HG03460 (cell line): ENCODE measurements around the gene SLC2A9.

Experiments
- ATAC-seq: cut with Tn5 transposase; IDR thresholded peaks from one replicate; pipeline ENCODE4 v1.9.1; 2021; ENCODE audit not compliant: unreplicated experiment

Gene SLC2A9

DNA sequence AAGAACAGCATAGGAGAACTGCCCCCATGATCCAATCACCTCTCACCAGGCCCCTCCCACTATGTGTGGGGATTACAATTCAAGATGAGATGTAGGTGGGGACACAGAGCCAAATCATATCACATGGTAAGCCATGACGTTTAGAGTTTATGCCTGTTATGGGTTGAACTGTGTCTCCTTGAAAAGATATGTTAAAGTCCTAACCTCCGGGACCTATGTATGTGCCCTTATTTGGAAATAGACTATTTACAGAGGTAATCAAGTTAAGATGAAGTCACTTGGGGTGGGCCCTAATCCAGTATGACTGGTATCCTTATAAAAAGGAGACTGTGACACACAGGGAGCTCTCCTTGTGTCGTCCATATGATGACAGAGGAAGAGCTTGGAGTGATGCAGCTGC lies 25.2 kb upstream of the SLC2A9 start:
- no peak for ATAC-seq

DNA sequence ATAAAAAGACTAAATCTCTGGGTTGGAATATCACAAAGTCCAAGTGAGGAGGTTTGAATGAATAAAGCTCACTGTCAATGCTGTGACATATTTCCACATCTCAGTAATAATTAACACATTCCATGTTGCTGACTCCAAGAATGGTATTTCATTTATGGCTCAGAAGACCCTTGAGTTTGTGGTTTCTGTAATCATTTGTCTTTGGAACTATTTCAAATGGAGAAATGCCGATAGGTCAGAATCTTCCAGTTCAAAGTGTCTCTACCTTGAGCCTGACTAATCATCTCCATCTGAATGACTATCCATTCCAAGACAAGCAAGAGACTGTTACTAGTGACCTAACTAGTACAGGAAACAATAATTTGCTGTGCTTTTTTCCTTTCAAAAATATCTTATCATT lies 24.2 kb upstream of the SLC2A9 start:
- no peak for ATAC-seq

DNA sequence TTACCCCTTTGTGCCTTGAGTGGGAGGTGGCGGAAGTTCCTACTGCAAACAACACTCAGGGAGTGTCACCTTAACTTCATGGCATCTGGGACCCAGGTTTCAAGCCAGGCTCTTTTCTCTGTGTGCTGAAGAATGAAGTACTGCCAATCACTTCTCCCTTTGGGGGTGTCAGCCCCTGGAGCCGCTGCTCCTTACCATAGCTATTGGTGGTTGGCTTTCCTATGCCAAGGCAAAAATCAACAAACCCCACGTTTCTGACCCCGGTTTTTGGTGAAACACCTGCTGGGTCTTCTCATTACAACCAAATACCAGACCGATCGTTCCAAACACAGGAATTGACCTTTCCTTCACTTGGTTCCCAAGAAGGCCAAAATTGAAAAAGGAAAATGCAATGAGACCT lies 19.7 kb upstream of the SLC2A9 start:
- ATAC-seq: no peak

DNA sequence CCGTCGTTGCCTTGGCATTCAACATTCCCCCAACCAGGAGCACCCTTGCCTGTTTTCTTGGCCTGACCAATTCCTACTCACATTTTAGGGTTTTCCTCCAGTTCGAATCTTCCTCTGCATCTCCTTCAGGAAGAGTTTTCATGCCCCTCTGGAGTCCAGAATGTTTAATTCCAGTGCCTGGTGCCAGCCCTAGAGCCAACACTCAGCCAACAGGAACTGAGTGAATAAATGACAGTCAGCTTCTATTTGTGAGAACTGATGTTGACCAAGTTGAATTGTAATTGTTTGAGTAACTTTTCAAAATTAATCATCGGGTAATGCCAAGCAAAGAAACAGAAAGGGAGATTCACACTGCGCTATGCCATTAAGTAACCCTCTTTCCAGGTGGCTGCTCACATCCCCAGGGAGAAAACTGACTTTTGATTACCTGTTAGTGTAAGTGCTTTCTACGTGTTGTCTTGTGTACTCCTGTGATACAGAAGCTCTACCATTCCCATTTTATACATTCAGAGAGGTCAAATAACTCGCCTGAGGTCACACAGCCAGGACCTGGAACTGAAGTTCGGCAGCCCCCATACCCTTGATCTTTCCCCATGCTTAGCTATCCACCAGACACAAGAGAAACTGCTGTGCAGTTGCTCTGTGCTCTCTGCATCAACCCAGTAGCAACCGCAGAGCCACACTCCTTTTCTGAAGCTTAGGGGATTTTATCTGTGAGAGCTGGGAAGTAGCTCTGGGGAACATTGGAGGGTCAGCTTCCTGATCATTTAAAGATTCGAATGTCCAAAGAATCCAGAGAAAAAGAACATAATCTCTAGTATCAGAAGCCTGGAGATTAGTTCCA lies 19.0 kb upstream of the SLC2A9 start:
- ATAC-seq: no peak

DNA sequence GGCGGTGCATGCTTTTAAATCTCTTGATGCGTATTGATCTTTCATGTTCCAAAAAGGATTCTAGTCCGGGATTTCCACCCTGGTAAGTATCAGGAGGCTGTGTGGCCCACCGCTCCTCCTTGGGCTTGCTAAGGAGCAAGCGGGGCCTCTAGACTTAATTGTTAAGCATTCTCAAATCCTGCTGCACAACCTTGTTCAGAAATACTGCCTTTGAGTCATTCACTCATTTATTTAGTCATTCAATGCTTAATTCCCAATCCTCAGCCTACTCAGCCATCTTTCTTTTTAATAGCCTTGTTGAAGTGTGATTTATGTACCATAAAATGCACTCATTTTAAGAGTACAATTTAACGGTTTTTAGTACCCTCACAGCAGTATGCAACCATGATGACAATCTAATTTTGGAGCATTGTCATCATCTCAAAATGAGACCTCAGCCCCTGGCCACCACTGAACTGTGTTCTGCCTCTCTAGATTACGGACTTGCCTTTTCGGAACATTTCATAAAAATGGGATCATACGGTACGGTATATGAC lies 15.6 kb upstream of the SLC2A9 start:
- no peak for ATAC-seq

DNA sequence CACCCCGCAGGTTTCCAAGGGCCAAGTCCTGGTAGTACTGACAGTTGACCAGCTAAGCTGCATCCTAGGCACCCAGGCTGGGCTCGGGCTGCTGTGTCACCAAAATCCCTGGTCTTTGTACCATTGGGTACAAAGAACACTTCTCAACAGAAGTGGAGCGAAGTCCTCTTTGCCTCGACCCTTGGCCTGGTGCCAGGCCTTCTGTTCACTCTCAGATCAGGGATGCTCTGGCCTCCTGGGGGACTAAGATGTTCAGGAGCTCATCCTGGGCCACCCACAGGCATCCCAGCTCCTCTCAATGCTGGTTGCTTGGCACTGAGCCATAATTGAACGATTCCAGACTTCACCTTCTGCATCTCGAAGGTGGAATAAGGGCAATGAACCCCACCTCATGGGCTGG lies 13.8 kb upstream of the SLC2A9 start:
- ATAC-seq: no peak

DNA sequence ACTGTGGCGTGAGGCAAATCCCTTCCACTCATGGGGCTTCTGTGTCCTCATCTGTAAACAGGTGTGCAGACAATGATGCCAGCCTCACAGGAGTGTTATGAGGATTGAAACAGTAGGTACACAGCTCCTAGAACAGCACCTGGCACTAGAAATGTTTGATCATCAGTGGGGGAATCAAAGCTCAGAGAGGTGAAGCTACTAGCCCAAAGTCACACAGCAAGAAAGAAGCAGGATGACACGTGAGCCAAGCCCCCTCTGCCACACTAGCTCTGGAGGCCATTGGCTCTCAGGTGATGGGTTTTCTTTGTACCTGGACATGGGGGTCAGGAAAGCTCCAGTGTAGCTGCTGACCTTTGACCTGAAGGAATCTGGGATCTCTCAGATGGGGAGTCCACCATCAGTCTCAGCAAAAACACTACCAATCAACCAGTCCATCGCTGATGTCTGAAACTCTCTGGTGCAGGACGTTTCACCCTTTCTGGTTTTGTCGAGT lies 13.4 kb upstream of the SLC2A9 start:
- ATAC-seq: no peak

DNA sequence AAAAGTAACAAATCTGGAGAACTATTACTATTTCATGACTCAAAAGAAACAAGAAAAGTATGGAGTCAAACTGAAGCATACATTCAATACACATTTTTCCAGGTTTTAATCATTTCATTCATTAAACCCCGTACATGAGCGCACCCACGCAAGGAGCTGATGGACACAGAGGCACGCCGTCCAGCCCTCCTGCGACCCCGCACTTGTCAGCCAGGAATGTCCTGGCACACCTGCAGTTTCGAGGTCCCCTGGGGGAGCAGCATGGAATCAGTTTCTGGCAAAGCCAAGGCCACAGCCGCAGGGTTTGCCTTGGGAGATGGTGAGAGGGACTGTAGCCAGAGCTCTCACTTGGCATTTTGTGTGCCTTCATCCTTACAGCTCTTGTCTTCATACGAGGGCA lies 12.8 kb upstream of the SLC2A9 start:
- no peak for ATAC-seq

DNA sequence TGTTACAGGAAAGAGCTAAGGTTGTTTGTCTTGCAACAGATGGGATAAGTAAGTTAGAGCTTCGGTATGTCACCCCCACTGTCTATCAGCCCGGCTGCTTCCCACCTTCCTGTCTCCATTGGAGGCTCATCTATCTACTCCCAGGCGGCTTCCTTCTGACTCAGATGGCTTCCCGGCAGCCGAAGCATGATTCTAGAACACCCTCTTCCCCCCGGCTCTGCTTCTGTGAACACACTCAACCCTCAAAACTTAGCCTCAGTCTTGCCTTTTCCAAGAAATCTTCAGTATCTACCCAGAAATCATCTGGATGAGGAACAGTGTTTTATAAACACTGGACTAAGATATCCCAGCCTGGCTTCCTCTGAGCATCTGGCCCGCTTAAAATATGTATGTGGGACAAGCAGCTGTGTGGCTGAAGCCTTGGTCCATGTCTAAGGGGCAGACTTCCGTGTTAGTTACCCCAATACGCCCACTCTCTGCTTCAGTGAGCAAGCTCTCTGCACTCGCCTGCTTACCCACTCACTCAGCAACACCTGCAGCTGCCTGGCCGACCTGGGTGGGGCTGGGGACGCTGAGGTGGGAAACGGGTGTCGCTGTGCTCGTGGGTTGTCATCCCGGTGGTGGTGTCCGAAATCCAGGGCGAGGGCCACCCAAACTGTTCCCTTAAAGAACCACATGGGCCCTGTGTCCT lies 12.0 kb upstream of the SLC2A9 start:
- ATAC-seq: no peak

DNA sequence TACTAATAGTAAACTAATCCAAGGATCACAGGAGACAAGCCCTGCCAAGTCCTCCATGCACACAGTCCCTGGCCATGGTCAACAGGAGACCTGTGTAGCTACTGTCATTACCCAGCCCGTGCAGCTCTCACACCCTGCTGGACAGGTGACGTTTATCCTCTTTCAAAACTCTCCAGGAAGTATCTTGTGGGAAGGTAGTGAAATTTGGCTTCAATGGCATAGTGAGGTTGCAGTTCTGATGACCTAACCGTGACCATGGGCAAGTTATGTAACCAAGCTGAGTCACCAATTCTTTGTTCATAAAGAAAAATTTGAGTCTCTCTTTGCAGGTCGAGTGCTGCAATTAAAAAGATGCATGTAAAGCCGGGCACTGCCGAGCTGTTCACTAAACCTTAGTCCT lies 11.3 kb upstream of the SLC2A9 start:
- ATAC-seq: no peak

DNA sequence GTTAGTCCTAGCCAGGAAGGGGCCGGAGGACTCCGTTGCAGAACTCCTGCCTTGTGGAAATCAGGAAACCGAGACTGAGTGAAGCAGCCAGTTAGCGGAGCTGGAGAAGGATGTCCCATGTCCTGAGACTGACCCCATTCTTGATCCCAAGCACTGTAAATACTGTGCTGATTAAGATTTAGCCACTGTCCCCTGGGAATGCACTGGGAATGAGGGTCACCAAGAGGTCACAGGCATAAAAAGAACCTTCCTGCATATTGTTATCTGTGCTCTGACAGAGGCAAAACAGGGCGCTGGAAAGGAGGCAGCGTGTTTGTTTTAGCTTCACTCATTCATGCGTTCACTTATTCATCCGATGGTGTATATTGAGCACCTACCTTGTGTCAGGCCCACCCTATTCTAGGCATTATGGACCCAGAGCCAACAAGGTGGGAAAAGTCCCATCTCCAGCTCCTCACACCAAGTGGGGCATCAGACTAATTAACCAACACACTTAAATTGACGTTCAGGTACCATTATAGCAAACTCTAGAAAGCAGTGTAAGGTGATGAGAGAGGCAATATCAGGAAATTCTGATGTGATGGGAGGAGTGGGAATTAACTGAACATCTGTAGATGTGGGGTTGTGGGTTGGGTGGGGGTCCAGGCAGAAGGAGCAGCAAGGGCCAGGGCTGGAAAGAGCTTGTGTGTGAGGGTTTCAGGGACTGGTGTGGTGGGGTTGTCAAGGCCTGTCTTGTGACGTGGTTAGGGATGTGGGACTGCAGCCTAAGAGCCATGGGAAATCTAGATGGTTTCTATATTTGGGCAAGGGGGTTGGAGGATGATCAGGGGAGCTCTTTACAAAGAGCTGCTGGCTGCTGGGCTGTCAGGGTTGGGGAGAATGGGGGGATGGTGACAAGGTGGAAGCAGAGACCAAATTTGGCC lies 10.6 kb upstream of the SLC2A9 start:
- no peak for ATAC-seq

DNA sequence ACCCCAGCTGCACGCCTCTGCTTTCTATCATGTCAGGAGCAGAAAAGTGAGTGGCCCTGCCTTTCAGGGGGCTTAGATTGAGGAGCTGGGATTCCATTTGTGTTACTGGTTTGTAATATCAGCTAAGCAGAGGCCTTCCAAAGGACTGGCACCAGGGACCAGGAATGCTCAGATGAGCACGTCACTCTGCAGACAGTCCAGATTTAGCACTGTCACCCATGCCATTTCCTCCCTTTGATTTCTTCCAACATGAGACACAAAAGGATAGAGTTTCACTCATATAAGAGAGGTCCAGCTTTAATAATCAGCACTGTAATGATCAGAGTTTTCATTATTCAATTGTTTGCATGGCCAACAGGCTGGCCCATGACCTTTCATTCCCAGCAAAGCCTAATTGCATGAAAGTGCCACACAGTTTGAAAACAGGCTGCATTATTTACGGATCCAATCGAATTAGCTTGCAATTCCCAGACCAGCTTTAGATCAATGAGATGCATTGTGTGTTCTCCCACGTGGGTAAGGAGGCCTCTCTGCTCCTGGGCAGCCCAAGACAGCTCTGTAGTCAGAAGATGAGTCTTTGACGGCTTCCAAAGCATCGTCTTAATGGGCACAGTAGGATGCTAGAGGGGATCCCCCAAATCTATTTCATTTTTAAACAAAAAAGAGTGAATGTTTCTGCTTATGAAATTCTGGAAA lies 9.8 kb upstream of the SLC2A9 start:
- no peak for ATAC-seq

DNA sequence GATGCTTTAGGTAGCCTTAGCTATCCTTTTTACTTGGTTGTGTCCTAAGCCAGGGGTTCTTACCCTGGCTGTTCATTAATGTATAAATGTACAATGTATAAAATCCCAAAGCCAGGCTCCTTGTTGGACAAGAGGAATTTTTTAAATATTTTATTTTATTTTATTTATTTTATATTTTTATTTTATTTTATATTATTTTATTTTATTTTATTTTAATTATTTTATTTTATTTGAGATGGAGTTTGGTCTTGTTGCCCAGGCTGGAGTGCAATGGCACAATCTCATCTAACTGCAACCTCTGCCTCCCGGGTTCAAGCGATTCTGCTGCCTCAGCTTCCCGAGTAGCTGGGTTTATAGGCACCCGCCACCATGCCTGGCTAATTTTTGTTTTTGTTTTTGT lies 8.1 kb upstream of the SLC2A9 start:
- ATAC-seq: no peak

DNA sequence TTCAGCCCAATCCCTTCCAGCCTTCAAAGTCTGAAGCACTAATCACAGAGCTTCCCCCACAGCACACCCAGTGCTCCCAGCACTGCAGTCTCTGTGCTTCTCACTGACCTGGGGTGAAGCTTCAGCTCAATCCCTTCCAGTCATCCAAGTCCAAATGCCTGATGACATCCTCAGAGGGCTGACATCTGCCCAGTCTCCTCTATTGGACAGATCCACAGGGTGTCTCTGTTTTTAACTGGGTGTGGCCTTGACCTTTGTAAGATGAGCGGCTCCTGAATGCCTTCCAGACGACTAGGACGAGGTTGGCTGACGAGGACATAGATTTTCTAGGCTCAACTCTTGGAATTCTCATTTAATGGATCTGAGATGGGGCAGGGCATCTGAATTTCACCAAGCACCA lies 7.6 kb upstream of the SLC2A9 start:
- ATAC-seq: no peak

DNA sequence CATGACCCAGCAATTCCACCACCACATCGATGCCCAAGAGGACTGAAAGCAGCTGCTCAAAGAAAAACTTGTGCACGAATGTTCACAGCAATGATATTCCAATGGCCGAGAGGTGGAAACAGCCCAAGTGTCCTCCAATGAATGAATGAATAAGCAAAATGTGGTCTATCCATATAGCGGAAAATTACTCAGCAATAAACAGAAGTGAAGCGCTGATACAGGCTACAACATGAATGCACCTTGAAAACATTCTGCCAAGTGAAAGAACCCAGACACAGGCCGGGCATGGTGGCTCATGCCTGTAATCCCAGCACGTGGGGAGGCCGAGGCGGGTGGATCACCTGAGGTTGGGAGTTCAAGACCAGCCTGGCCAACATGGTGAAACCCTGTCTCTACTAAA lies 5.2 kb upstream of the SLC2A9 start:
- ATAC-seq: no peak

DNA sequence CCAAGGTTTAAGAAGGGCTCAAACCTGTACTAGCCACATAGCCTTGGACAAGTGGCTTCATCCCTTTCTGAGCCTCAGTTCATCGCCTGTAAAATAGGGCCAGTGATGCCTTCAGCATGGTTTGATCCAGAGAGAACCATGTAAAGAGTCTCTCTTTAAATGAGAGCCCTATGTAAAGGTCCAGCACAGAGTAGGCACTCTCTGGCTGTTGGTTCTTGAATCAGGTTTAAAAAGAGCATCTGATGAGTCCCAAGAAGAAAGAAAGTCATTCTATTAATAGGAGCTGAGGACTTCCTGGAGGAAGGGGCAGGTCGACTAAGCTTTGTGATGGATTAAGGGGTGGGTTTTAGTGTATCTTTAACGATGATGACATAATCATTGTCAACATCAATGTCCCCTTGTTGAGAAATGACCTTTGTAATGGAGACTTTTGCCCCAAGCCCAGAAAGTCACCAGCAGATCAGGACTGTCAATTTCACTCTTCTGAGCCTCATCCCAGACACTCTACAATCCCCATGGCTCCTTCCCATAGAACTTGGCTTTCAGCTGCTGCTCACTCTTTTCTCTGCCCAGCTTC lies 4.0 kb upstream of the SLC2A9 start:
- ATAC-seq: no peak

DNA sequence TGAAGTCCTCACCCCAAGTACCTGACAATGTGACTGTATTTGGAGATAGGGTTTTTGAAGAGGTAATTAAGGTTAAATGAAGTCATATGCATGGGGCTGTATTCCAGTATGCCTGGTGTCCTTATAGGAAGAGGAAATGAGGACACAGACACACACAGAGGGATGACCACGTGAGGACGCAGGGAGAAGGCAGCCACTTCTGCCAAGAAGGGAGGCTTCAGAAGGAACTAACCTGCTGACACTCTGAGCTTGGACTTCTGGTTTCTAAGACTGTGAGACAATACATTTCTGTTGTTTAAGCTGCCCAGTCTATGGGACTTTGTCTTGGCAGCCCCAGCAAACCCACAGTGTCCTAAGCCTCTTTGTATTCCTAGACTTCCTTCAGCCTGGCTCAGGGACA lies 3.0 kb upstream of the SLC2A9 start:
- ATAC-seq: no peak

DNA sequence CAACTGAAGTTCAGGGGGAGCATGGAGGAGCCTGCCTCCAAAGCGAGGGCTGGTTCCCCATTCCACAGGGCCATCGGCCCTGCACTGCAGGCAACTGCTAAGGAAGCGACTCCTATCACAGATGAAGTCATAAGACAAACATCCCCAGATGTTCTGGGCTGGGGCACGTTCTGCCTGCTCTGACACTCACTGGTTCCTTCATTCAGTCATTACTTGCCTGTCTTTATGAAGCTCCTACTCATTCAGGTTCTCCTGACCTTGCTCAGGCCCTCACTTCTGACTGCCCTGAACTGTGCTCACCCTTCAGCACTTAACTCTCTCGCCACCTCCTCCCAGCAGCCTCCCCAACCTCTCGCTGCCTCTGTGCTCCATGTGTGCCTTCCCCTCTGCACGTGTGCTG lies 2.5 kb upstream of the SLC2A9 start:
- no peak for ATAC-seq

DNA sequence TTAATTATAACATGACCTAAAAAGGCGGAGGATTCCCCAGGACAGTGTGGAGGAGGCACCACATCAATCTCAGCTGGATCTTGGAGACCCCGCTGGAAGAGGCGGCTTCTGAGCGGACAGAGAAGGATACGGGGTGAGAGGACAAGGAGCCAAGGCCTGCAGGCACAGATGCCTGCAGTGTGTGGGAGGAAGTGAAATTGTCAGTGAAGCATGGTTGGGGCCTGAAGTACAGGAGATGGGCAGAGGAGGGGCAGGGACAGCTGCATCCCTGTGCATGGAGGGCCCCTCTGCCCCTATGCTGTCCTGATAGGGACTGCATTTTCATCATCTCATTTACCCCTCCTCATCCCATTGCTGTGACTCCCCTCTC lies 1.7 kb upstream of the SLC2A9 start:
- ATAC-seq: no peak

DNA sequence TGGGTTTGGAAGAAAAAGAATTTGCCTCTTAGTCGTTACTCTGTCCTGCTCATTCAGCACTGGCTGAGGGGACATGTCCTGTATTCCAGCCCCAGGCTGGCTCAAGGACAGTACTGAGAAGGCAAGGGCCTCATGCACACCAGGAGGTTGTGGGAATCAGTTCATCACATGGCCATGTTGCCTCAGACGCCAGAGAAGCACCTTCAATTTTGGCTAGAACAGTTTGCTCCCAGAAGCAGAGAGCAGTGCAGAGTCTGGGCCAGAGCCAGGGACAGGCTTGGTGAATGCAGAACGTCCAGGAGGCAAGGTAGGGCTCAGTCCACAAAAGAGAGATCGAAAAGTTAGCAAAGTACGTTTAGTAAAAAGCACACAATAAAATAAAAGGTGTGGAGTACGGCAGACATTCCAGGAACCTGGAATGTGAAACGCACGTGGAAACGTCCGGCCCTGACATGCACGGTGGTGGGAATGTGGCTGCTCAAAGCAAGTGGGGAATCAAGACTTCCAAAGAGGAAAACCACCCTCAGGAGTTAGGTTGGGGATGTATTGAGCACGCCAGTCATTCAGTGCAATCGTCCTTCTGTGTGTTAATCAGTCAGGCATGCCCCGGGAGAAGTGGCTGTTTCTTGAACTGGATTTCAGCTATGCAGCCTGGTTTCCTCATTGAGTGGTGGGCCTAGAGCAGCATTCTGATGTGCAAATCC lies 1.2 kb upstream of the SLC2A9 start:
- ATAC-seq: no peak
